ENCODE data around the gene CREB3L1.

DNA sequence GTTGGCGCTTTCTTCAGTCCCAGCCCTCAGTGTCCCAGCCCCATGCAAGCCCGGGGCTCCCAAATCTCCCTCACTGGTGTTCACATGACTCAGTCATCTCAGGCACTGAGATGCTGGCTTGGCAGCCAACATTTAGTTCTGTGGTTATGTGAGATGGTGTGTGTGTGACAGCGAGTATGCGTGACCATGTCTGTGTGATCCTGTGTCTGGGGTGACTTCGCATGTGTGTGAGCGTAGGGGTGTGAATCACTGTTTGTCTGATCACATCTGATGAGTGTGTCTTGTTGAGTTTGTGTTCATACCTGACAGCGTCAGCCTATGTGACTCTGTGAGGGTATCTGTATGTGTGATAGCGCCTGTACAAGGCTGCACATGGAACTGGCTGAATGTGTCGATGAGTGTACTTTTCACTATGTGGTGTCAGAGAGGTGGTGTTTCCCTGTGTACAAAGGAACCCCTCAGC is 16.2 kb downstream of the CREB3L1 start:
- TF ChIP-seq EZH2 (conservative IDR thresholded peaks at IDR 0.05; ENCODE audit: low read depth, low read length) = no peak
- TF ChIP-seq ZNF274 (CRISPR knock-in tag; IDR thresholded peaks at IDR 0.05) = no peak
- no peak for TF ChIP-seq ADNP (CRISPR knock-in tag; IDR thresholded peaks at IDR 0.05)
- TF ChIP-seq ZNF891 (CRISPR knock-in tag; IDR thresholded peaks at IDR 0.05) = no peak
- TF ChIP-seq MYNN (CRISPR knock-in tag; IDR thresholded peaks at IDR 0.05; ENCODE audit: low read depth) = no peak
- TF ChIP-seq ZNF772 (CRISPR knock-in tag; IDR thresholded peaks at IDR 0.05) = no peak
- no peak for TF ChIP-seq CREB1 (IDR thresholded peaks at IDR 0.05)
- TF ChIP-seq CREB1 (CRISPR knock-in tag; IDR thresholded peaks at IDR 0.05) = no peak
- no peak for TF ChIP-seq XRCC5 (optimal IDR thresholded peaks at IDR 0.05; ENCODE audit: low read length)
- TF ChIP-seq ZNF18 (CRISPR knock-in tag; IDR thresholded peaks at IDR 0.05; ENCODE audit: insufficient replicate concordance) = no peak
- no peak for TF ChIP-seq NCOA2 (CRISPR knock-in tag; IDR thresholded peaks at IDR 0.05)
- TF ChIP-seq ZNF224 (CRISPR knock-in tag; IDR thresholded peaks at IDR 0.05) = no peak
- no peak for TF ChIP-seq CTCF (CRISPR knock-in tag; IDR thresholded peaks at IDR 0.05)
- no peak for TF ChIP-seq ESRRA (CRISPR knock-in tag; IDR thresholded peaks at IDR 0.05; ENCODE audit: low read depth)
